Mesodermal cell (in vitro differentiated cells): ENCODE data around the gene NDUFB7.
A peak's percentile ranks its signal among the peaks of the same experiment; 100 is the strongest.
"Not testable (repeated sequence)": the region's sequence is repeated elsewhere in the genome, so short reads cannot be mapped to it uniquely, and the experiment has no call there.

Source experiments
- H3K27ac ChIP-seq: 2 replicates; pipeline ENCODE4 v1.7.0; 2013; ENCODE audit warnings: mild to moderate bottlenecking, low read depth, low read length, moderate library complexity; ENCODE audit not compliant: severe bottlenecking
- H3K36me3 ChIP-seq: 2 replicates; pipeline ENCODE4 v1.7.1; 2013; ENCODE audit warnings: mild to moderate bottlenecking, low read length, moderate library complexity; ENCODE audit not compliant: control insufficient read depth, insufficient read depth
- H3K4me1 ChIP-seq: one replicate; pipeline ENCODE4 v1.7.1; 2013; ENCODE audit warnings: mild to moderate bottlenecking, low read length; ENCODE audit not compliant: insufficient read depth, control insufficient read depth, poor library complexity, severe bottlenecking
- H3K4me3 ChIP-seq: 2 replicates; pipeline ENCODE4 v1.7.0; 2013; ENCODE audit warnings: low read length, control low read depth, mild to moderate bottlenecking; ENCODE audit not compliant: insufficient read depth, poor library complexity, severe bottlenecking; ENCODE audit errors: extremely low read depth
- H3K9me3 ChIP-seq: 2 replicates; pipeline ENCODE4 v1.7.1; 2013; ENCODE audit warnings: mild to moderate bottlenecking, low read length, moderate library complexity; ENCODE audit not compliant: control insufficient read depth
- WGBS, 2 experiments: methylation state at CpG; one replicate each; pipeline ENCODE4 v1.1.5; 2013; ENCODE audit warnings: missing lambda C conversion rate in 2 of 2; ENCODE audit not compliant: insufficient coverage in 2 of 2; 5-methylcytosine and 5-hydroxymethylcytosine counted together

Gene NDUFB7

DNA sequence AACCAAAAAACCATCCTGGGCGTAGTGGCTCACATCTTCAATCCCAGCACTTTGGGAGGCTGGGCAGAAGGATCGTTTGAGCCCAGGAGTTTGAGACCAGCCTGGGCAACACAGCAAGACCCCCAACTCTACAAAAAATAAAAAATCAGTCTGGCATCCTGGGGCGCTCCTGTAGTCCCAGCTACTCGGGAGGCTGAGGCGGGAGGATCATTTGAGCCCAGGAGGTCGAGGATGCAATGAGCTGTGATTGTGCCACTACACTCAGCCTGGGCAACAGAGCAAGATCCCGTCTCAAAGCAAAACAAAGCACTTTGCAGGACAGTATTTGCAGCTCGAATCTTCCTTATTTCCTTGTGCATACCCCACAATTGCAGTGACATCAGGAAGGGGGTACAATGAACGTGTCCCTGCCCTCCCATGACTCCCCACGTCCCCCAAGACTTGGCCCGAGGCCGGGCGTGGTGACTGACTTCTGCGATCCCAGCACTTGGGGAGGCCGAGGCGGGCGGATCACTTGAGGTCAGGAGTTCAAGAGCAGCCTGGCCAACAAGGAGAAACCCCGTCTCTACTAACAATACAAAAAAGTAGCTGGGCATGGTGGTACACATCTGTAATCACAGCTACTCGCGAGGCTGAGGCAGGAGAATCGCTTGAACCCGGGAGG, 870 bp downstream of the NDUFB7 start:
- Histone ChIP-seq H3K27ac (no peak overlapping the region), H3K4me1 (peaks cover 11% of the 10 kb centered on the region), H3K36me3 (peaks cover 21% of the 10 kb centered on the region), H3K9me3 (no peaks in the 10 kb centered on the region), H3K4me3 (peak overlapping the region; percentile 99)
- WGBS, 2 experiments: 60% methylated on average over 20 to 22 of the region's 22 CpGs

DNA sequence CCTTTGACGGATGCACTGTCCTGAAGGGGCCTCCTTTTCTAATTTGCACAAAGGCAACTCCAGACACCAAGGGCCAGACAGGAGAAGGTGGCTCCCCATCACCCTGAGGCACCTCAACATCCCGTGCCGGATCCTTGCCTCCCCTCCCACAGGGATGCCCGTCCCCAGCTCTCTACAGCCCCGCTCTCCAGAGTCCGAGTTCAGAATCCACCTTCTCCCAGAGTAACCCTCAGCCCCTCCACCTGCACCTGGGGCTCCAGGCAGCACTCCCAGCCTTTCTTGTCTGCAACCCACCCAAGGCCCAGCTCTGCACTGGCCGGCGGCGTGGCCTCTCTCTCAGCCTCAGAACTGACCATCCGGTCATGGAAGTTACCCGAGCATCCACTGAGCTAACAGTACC, 4.8 kb downstream of the NDUFB7 start:
- Histone ChIP-seq H3K36me3 (peaks cover 40% of the 10 kb centered on the region), H3K4me3 (no peak overlapping the region), H3K9me3 (no peaks in the 10 kb centered on the region), H3K27ac (no peak overlapping the region), H3K4me1 (peaks cover 7% of the 10 kb centered on the region)
- 92 to 99% methylated on average over 11 of the region's 11 CpGs for WGBS, 2 experiments

DNA sequence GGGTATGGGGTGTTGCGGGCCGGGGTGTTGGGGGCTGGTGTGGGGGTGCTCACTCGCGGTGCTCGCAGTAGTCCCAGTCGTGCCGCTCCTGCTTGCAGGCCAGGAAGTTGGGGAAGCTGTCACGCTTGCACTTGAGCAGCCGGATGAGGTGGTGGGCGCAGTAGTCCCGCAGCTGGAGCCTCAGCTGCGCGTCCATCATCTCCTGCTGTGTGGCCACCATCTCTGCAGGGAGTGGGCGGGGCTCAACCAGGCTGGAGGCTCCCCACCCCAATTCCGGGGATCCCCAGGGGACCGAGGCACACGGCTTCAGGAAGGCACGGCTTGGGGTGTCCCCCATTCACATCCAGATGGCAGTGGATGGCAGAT, 5.2 kb downstream of the NDUFB7 start:
- Histone ChIP-seq H3K36me3 (peaks cover 40% of the 10 kb centered on the region), H3K4me3 (no peak overlapping the region), H3K4me1 (peaks cover 11% of the 10 kb centered on the region), H3K9me3 (no peaks in the 10 kb centered on the region), H3K27ac (no peak overlapping the region)
- whole genome bisulfite sequencing, 2 experiments: 95 to 96% methylated on average over 16 to 18 of the region's 18 CpGs

DNA sequence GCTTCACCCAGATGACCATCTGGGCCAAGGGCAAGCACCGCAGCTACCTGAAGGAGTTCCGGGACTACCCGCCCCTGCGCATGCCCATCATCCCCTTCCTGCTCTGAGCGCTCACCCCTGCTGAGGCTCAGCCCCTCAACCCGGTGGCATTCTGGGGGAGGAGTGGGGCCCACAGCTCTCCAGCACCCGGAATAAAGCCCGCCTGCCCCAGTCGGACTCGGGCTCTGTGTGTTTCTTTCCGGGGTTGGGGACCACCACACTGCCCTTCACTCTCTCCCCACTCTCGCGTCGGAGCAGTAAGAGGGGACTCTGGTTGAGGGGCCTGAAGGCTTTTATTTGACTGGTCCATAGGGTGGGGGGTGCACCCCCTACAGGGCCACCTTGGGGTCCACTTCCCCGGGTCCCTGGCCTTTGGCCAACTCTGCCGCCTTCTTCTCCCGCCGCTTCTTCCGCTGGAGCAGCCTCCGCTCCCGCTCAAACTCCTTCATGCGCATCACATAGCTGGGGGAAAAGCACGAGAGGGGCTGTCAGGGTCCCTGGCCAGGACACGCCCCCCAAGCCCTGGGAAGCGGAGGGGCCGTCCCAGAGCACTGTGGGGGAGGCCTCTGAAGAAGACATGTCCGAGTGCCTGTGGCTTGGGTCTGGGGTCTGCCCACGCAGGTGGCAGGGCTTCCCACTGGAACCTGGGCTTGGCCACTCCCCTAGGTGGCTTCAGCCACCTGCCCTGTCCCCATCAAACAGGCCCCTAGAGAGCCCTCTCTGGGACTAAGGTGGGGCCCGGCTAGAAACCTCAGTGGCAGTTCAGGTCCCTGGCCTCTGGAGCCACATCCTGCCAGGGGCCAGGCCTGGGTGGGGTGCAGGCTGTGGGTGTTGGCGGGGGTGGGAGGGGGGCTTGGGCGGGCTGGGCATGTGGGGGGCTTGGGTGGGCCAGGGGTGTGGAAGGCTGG, 5.8 kb downstream of the NDUFB7 start:
- WGBS, 2 experiments: 96% methylated on average over 18 to 19 of the region's 31 CpGs
- Histone ChIP-seq H3K4me3 (no peak overlapping the region), H3K9me3 (no peaks in the 10 kb centered on the region), H3K36me3 (peaks cover 40% of the 10 kb centered on the region), H3K4me1 (peaks cover 16% of the 10 kb centered on the region), H3K27ac (no peak overlapping the region)

DNA sequence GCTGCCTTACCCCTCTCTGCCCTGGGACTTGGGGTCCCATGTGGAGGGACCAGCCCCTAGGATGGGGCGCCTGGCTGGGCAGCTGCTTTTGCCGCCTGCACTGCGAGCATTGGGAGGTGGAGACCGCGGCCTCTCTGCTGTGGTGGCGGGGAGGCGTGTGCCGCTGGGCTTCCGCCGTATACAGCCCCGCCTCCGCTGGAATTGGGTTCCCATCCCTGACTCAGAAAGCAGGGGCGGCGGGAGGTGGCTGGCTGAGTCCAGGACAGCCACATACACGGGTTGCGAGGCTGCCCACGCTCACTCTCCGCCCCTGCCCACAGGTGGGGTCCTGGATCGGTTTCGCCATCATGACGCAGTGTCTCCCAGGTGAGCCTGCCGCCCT, 6.6 kb downstream of the NDUFB7 start:
- H3K27ac ChIP-seq: no peak overlapping the region
- 95 to 96% methylated on average over 16 to 21 of the region's 22 CpGs for WGBS, 2 experiments
- no peaks in the 10 kb centered on the region for H3K9me3 ChIP-seq
- no peak overlapping the region for H3K4me3 ChIP-seq
- peaks cover 40% of the 10 kb centered on the region for H3K36me3 ChIP-seq
- peaks cover 18% of the 10 kb centered on the region for H3K4me1 ChIP-seq

DNA sequence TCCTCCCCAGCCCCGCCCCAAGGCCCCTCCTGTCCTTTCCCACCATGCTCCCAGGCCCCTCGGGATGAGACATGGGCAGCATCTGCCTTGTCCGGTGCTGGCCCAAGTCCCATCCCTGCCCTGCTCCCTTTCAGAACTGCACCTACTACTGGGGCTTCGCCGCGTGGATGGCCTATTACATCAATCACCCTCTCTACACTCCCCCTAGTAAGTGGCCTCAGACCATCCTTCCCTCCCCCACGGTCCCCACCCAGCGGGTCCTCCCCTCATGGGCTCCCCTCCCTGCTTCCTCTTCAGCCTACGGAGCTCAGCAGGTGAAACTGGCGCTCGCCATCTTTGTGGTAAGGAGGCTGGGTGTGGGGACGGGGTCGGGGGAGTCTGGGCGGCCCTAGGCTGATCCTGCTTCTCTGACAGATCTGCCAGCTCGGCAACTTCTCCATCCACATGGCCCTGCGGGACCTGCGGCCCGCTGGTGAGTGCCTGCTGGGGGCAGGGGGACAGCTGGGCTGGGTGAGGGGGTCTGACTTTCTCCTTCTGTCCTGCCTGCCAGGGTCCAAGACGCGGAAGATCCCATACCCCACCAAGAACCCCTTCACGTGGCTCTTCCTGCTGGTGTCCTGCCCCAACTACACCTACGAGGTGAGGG, 7.1 kb downstream of the NDUFB7 start:
- not testable (repeated sequence) for H3K9me3 ChIP-seq, H3K27ac ChIP-seq, H3K4me3 ChIP-seq
- Histone ChIP-seq H3K4me1 (peaks cover 22% of the 10 kb centered on the region), H3K36me3 (peaks cover 40% of the 10 kb centered on the region)
- WGBS, 2 experiments: 95 to 96% methylated on average over 8 to 12 of the region's 22 CpGs

DNA sequence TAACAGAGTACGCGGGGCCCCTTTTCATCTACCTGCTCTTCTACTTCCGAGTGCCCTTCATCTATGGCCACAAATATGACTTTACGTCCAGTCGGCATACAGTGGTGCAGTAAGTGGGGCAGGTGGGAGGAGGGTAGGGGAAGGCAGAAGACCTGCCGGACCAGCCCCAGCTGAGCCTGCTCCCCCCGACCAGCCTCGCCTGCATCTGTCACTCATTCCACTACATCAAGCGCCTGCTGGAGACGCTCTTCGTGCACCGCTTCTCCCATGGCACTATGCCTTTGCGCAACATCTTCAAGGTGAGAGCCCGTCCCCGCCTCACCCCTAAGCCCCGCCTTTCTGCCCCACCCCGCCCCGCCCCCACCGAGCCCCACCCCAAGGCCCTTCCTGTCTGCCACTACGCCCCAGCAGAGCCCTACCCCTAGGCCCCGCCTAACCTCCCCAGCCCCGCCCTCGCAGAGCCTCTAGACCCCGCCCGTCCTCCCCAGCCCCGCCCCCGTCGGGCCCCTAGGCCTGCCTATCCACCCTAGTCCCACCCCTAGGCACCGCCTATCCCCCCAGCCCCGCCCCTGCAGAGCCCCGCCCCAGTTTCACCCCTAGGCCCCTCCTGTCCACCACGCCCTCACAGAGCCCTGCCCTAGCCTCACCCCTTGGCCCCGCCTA, 7.7 kb downstream of the NDUFB7 start:
- no peaks in the 10 kb centered on the region for H3K9me3 ChIP-seq
- H3K4me1 ChIP-seq: peaks cover 26% of the 10 kb centered on the region
- no peak overlapping the region for H3K4me3 ChIP-seq
- peaks cover 36% of the 10 kb centered on the region for H3K36me3 ChIP-seq
- H3K27ac ChIP-seq: no peak overlapping the region
- WGBS, 2 experiments: 95 to 96% methylated on average over 9 to 11 of the region's 33 CpGs

DNA sequence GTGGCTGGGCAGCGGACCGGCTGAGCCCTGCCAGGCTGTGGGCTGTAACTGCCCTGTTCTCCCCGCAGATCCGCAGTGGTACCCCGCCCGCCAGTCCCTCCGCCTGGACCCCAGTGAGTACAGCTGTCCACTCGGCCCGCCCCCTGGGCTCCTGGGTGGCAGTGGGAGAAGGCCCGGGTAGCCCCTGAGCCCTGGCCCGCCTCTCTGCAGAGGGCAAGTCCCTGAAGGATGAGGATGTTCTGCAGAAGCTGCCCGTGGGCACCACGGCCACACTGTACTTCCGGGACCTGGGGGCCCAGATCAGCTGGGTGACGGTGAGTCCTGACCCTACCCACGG, 8.3 kb downstream of the NDUFB7 start:
- WGBS, 2 experiments: 96 to 97% methylated on average over 9 to 12 of the region's 16 CpGs
- Histone ChIP-seq H3K9me3 (no peaks in the 10 kb centered on the region), H3K4me3 (no peak overlapping the region), H3K4me1 (peaks cover 31% of the 10 kb centered on the region), H3K27ac (no peak overlapping the region), H3K36me3 (peaks cover 32% of the 10 kb centered on the region)

DNA sequence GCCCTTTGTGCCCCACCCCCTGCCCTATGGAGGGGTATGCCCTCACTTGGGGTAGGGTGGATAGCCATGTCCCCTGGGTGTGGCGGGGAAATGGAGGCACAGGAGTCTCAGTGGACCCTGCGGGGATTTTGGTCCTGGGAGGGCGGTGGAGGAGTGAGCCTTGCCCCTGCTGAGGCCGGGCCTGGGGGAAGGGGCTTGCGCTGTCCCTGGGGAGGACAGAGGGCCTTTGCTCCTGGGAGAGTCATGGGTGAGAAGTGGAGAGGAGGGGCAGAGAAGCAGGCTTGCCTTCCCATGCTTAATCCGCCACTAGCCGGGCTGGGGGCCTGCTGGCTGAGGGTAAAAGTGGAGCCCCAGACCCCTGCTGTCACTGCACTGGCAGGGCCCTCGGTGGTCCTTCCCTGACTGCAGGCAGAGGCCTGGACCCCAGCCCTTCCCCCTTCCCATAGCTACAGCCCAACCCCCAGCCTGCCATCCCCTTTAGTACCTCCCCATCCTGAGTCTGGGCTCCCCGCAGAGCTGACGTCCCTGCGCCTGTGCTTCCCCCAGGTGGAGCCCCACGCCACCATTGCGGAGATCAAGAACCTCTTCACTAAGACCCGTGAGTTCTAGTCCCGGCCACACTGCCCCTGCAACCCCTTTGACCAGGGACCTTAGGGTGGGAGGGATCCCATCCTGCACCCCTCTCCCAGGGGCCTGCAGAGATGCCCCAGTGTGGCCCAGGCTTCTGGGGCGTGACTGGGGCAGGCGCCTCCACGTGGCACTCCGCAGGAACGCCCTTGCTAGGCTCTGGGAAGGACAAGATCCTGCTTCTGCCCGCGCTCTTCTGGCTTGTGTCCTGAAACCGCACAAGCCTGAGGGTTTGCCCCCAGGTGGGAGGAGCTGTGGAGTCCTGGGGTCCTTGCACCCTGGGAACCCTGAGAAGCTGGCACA, 8.9 kb downstream of the NDUFB7 start:
- H3K4me1 ChIP-seq: peaks cover 38% of the 10 kb centered on the region
- no peak overlapping the region for H3K4me3 ChIP-seq
- peaks cover 28% of the 10 kb centered on the region for H3K36me3 ChIP-seq
- H3K9me3 ChIP-seq: no peaks in the 10 kb centered on the region
- 79% methylated on average over 18 to 20 of the region's 23 CpGs for WGBS, 2 experiments
- H3K27ac ChIP-seq: no peak overlapping the region
